Colonic mucosa (tissue), 4 donors: ENCODE results near the gene TCHP. TPM values are rescaled to one million over a fixed set of nuclear protein-coding genes. Genes with fewer than 3 reads are reported as not detected.

Experiments used
- DNase-seq: peaks from one replicate; pipeline ENCODE4 v3.0.0-alpha.2; 2020
- H3K27ac ChIP-seq: fragments of 200-600 bp; one replicate; pipeline ENCODE4 v1.8.0; 2021
- H3K27me3 ChIP-seq: fragments of 200-600 bp; one replicate; pipeline ENCODE4 v1.8.0; 2021
- H3K36me3 ChIP-seq: fragments of 200-600 bp; one replicate; pipeline ENCODE4 v1.8.0; 2021
- H3K4me1 ChIP-seq: fragments of 200-600 bp; one replicate; pipeline ENCODE4 v1.8.0; 2021; ENCODE audit warnings: mild to moderate bottlenecking
- H3K4me3 ChIP-seq: fragments of 200-600 bp; one replicate; pipeline ENCODE4 v1.8.0; 2021
- H3K9ac ChIP-seq, 2 donors: one replicate each; pipeline ENCODE4 v1.7.0; 2013; ENCODE audit warnings: control low read depth in 2 of 2, low read depth in 2 of 2, low read length in 2 of 2
- H3K9me3 ChIP-seq: fragments of 200-600 bp; one replicate; pipeline ENCODE4 v1.8.0; 2021
- CTCF ChIP-seq: fragments of 200-600 bp; IDR thresholded peaks from one replicate; pipeline ENCODE4 v1.8.0; 2022; ENCODE audit warnings: antibody characterized with exemption, mild to moderate bottlenecking
- intact Hi-C: fragments of 100-400 bp; cut with DNase I; formaldehyde crosslinking; loops from one replicate; pipeline ENCODE4 v1.14.1; 2022
- total RNA-seq, 2 donors: library from RNA; stranded (reverse); fragmentation: NEBNext Ultra II Directional in 1 of 2; extraction: Animal tissue kit (Norgen Biotek cat#: 25700) in 1 of 2; gene quantifications; one replicate each; pipeline ENCODE4 v1.2.1, GENCODE V29; 2021
- donor health status: healthy.
- donor health status: DM: no; HTN: no; CAD: no.
- donor health status: DM: no; HTN: no; CAD: no.

The TCHP gene
- total RNA-seq, 2 donors from 2014 or later = 11.4 to 27.0 TPM

GRCh38 chr12:109939504-109939903 is 39.4 kb downstream of the TCHP start:
- no peaks in the 10 kb centered on the region for H3K27me3 ChIP-seq
- peaks cover 4% of the 10 kb centered on the region for H3K4me1 ChIP-seq
- no peak for DNase-seq
- no peak for TF ChIP-seq CTCF
- intact Hi-C loops = loop anchor here (10.0 kb wide), 1 partner anchor 55 kb away; the partner anchor contains the start of genes ANKRD13A and GIT2
- H3K9ac ChIP-seq = no peak overlapping the region
- no peak overlapping the region for H3K4me3 ChIP-seq
- H3K9me3 ChIP-seq = no peaks in the 10 kb centered on the region
- H3K27ac ChIP-seq = no peak overlapping the region
- H3K36me3 ChIP-seq = no peaks in the 10 kb centered on the region

- Histone ChIP-seq H3K27me3 (no peaks in the 10 kb centered on the region), H3K9me3 (no peaks in the 10 kb centered on the region), H3K27ac (peak overlapping the region; percentile 24), H3K4me1 (peaks cover 4% of the 10 kb centered on the region), H3K9ac (peak overlapping the region in 1 of 2 donors; percentile 43), H3K4me3 (no peak overlapping the region), H3K36me3 (no peaks in the 10 kb centered on the region)
- TF ChIP-seq CTCF = no peak
- intact Hi-C loops = no loop called here
- peak; percentile 67 for DNase-seq
These were observed 40.4 kb downstream of the TCHP start for GRCh38 chr12:109940339-109940923.

GRCh38 chr12:109943811-109944210 is 43.7 kb downstream of the TCHP start:
- Histone ChIP-seq H3K27ac (no peak overlapping the region), H3K27me3 (no peaks in the 10 kb centered on the region), H3K36me3 (no peaks in the 10 kb centered on the region), H3K9me3 (no peaks in the 10 kb centered on the region), H3K4me3 (no peak overlapping the region), H3K4me1 (peaks cover 5% of the 10 kb centered on the region), H3K9ac (no peak overlapping the region)
- intact Hi-C loops = no loop called here
- DNase-seq = no peak
- TF ChIP-seq CTCF = no peak

- TF ChIP-seq CTCF = no peak
- no peaks in the 10 kb centered on the region for H3K27me3 ChIP-seq
- peaks cover 8% of the 10 kb centered on the region for H3K4me1 ChIP-seq
- no peak overlapping the region for H3K27ac ChIP-seq
- intact Hi-C loops = no loop called here
- H3K4me3 ChIP-seq = no peak overlapping the region
- H3K9ac ChIP-seq = no peak overlapping the region
- DNase-seq = no peak
- H3K9me3 ChIP-seq = no peaks in the 10 kb centered on the region
- no peaks in the 10 kb centered on the region for H3K36me3 ChIP-seq
These were observed 44.7 kb downstream of the TCHP start for GRCh38 chr12:109944561-109945359.

GRCh38 chr12:109946505-109946904 is 46.4 kb downstream of the TCHP start:
- Histone ChIP-seq H3K9me3 (no peaks in the 10 kb centered on the region), H3K9ac (no peak overlapping the region), H3K4me3 (no peak overlapping the region), H3K4me1 (peaks cover 4% of the 10 kb centered on the region), H3K27ac (no peak overlapping the region), H3K27me3 (no peaks in the 10 kb centered on the region), H3K36me3 (no peaks in the 10 kb centered on the region)
- intact Hi-C loops = no loop called here
- no peak for TF ChIP-seq CTCF
- no peak for DNase-seq
